H1 (cell line): Measurements from ENCODE around the gene SEH1L. TPM values are rescaled to one million over a fixed set of nuclear protein-coding genes. Genes with fewer than 3 reads are reported as not detected.

Experiments used
- BACH1 ChIP-seq: IDR thresholded peaks from 2 replicates; pipeline ENCODE4 v1.6.1; 2012; ENCODE audit warnings: low read length, improper control_type of control experiment
- EGR1 ChIP-seq: IDR thresholded peaks from 2 replicates; pipeline ENCODE4 v1.6.1; 2011; ENCODE audit warnings: low read depth, low read length, borderline replicate concordance
- GABPA ChIP-seq: IDR thresholded peaks from 2 replicates; pipeline ENCODE4 v1.6.1; 2011; ENCODE audit warnings: mild to moderate bottlenecking, low read length, moderate library complexity, borderline replicate concordance; ENCODE audit not compliant: insufficient read depth
- HDAC2 ChIP-seq, 2 experiments: fragments of 300-600 bp in 1 of 2; sonication (generic) in 1 of 2; IDR thresholded peaks; 2 replicates each; pipeline ENCODE4 v1.6.1; 2011 to 2012; ENCODE audit warnings: low read depth in 2 of 2, low read length in 2 of 2, mild to moderate bottlenecking in 2 of 2, moderate library complexity in 2 of 2, borderline replicate concordance in 1 of 2, inconsistent platforms in 1 of 2
- NRF1 ChIP-seq: IDR thresholded peaks from 2 replicates; pipeline ENCODE4 v1.6.1; 2011; ENCODE audit warnings: mild to moderate bottlenecking, low read depth, low read length, improper control_type of control experiment
- POLR2A ChIP-seq, 2 experiments: IDR thresholded peaks; 1 replicate in 1 of 2; 2 replicates in 1 of 2; pipeline ENCODE4 v1.6.1; 2011; ENCODE audit warnings: low read depth in 2 of 2, low read length in 2 of 2, mild to moderate bottlenecking in 2 of 2; ENCODE audit errors: control extremely low read depth in 1 of 2
- SP2 ChIP-seq: IDR thresholded peaks from 2 replicates; pipeline ENCODE4 v1.6.1; 2012; ENCODE audit warnings: mild to moderate bottlenecking, low read length, inconsistent platforms
- polyA plus RNA-seq, 7 experiments: library from polyadenylated mRNA; depleted of rRNA in 3 of 7; stranded (reverse) in 5 of 7; unstranded in 2 of 7; fragments of >200 nt in 5 of 7; fragments of 200-250 nt in 2 of 7; gene quantifications; 1 replicate in 5 of 7; 2 replicates in 1 of 7; 4 replicates in 1 of 7; pipeline versions ENCODE4 v1.2.1 to v1.2.3, GENCODE V29; 2011 to 2013; ENCODE audit warnings: missing spikeins in 2 of 7, mixed read lengths in 2 of 7
- total RNA-seq: library from RNA; stranded (reverse); fragmentation: NEBNext Ultra II Directional; extraction: Animal tissue kit (Norgen Biotek cat#: 25700); gene quantifications from 2 replicates; pipeline ENCODE4 v1.2.1, GENCODE V29; 2021
- TF ChIP-seq, protein P1 (sequence below): IDR thresholded peaks from 2 replicates; pipeline ENCODE4 v1.6.1; 2012; ENCODE audit warnings: low read length, inconsistent platforms

SEH1L gene
- total and polyA plus RNA-seq, 2 of the 8 experiments (the other 6 are each of a cell fraction or from before 2014, with no cell fraction given), result 41.7 to 96.7 TPM

DNA sequence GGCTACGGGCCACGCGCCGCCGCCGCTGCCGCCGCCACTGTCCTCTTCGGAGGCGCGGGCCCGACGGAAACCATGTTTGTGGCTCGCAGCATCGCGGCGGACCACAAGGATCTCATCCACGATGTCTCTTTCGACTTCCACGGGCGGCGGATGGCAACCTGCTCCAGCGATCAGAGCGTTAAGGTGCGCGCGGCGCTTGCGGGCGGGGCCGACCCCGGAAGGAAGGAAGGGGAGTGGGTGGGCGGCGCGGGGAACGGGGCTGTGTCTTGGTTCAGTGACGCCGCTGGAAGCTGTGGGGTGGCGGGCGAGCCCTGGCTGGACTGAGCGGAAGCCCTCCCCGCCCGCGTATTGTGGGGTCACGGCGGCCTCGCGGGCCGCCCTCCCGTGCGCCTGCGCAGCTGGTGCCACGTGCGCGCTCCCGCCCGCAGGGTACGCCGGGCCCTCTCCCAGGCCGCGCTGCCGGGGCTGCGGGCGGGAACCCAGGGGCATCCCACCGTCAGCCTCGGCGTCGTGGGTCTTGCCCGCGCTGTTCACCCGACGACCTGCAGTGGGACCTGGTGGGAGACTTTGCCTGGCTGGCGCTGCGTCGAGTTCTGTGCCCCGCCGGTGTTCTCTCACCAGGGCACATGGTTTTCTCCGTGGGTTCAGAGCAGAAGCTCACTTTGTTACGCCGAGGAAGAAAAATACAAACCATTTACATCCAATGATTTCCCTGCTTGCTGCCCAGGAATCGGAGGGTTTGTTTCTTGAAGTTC, 416 bp downstream of the SEH1L start (continued):
- TF ChIP-seq GABPA (no peak), EGR1 (no peak), NRF1 (peak; percentile 84), HDAC2 (IDR thresholded peaks at IDR 0.05; ENCODE audit: borderline replicate concordance in 1 of 2, low read depth in 2 of 2, low read length in 2 of 2) (0 out of 4 replicates have a peak, but pooled peaks of 1 of the 2 experiments have one; percentile 13), POLR2A (IDR thresholded peaks at IDR 0.05; ENCODE audit: control extremely low read depth in 1 of 2, low read depth in 2 of 2, low read length in 2 of 2) (peak; percentile 83 to 87), SP2 (no peak), BACH1 (peak; percentile 26; the same call in 1 of the 2 replicates)
- TF ChIP-seq, protein P1, sequence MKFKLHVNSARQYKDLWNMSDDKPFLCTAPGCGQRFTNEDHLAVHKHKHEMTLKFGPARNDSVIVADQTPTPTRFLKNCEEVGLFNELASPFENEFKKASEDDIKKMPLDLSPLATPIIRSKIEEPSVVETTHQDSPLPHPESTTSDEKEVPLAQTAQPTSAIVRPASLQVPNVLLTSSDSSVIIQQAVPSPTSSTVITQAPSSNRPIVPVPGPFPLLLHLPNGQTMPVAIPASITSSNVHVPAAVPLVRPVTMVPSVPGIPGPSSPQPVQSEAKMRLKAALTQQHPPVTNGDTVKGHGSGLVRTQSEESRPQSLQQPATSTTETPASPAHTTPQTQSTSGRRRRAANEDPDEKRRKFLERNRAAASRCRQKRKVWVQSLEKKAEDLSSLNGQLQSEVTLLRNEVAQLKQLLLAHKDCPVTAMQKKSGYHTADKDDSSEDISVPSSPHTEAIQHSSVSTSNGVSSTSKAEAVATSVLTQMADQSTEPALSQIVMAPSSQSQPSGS, result no peak
